Upper lobe of right lung (tissue), 1 donor: Measurements from ENCODE around the gene UFD1. TPM values are rescaled to one million over a fixed set of nuclear protein-coding genes. Genes with fewer than 3 reads are reported as not detected.

ENCODE experiments used
- ATAC-seq: fragments of 200-7000 bp; cut with Tn5 transposase; one replicate; pipeline ENCODE4 v1.9.1; 2020; ENCODE audit warnings: mild to moderate bottlenecking, moderate library complexity
- DNase-seq: peaks from one replicate; pipeline ENCODE4 v3.0.0-alpha.2; 2020
- H3K27ac ChIP-seq: fragments of 200-600 bp; one replicate; pipeline ENCODE4 v1.8.0; 2022
- H3K27me3 ChIP-seq: fragments of 200-600 bp; one replicate; pipeline ENCODE4 v1.8.0; 2022; ENCODE audit warnings: mild to moderate bottlenecking
- H3K36me3 ChIP-seq: fragments of 200-600 bp; one replicate; pipeline ENCODE4 v1.8.0; 2022
- H3K4me1 ChIP-seq: fragments of 200-600 bp; one replicate; pipeline ENCODE4 v1.8.0; 2022
- H3K4me3 ChIP-seq: fragments of 200-600 bp; one replicate; pipeline ENCODE4 v1.8.0; 2022; ENCODE audit warnings: mild to moderate bottlenecking
- H3K9me3 ChIP-seq: fragments of 200-600 bp; one replicate; pipeline ENCODE4 v1.8.0; 2022
- CTCF ChIP-seq: fragments of 200-600 bp; IDR thresholded peaks from one replicate; pipeline ENCODE4 v1.8.0; 2022; ENCODE audit warnings: antibody characterized with exemption
- intact Hi-C: fragments of 100-400 bp; cut with DNase I; formaldehyde crosslinking; loops from one replicate; pipeline ENCODE4 v1.11.0; 2022
- total RNA-seq: library from RNA; stranded (reverse); fragmentation: NEBNext Ultra II Directional; extraction: Animal tissue kit (Norgen Biotek cat#: 25700); gene quantifications from one replicate; pipeline ENCODE4 v1.2.1, GENCODE V29; 2021
- donor health status: DM: no; HTN: yes; CAD: no; lungs with severe emphysema.

Gene UFD1
- total RNA-seq, 1 donor from 2014 or later: 43.1 TPM

- Histone ChIP-seq H3K27me3 (no peaks in the 10 kb centered on the region), H3K4me1 (no peaks in the 10 kb centered on the region), H3K9me3 (no peaks in the 10 kb centered on the region), H3K27ac (no peak overlapping the region), H3K36me3 (no peaks in the 10 kb centered on the region), H3K4me3 (no peak overlapping the region)
- no peak for DNase-seq
- ATAC-seq: no peak
- intact Hi-C loops: no loop called here
- no peak for TF ChIP-seq CTCF
Observed at GRCh38 chr22:19501897-19502447, 23.0 kb upstream of the UFD1 start.

DNA sequence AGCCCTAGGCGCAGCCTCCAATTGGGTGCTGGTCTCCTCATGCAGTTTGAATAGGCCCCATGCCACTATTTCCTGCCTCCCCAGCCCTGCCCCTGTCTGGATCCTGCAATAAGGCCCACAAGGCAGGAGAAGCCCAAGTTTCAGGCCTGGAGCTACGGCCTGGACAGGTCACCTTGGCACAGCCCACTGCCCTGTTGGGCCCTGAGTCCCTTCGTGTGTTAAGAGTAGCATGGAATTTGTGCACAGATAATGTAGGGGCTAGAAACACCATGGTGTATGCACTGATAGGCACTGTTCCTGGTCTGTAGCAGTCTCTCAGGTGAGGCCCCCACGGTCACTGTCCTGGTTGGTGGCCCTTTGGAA is 20.9 kb upstream of the UFD1 start:
- intact Hi-C loops: no loop called here
- Histone ChIP-seq H3K4me3 (no peak overlapping the region), H3K4me1 (no peaks in the 10 kb centered on the region), H3K36me3 (no peaks in the 10 kb centered on the region), H3K9me3 (no peaks in the 10 kb centered on the region), H3K27me3 (no peaks in the 10 kb centered on the region), H3K27ac (no peak overlapping the region)
- TF ChIP-seq CTCF: no peak
- ATAC-seq: no peak
- no peak for DNase-seq

- intact Hi-C loops: no loop called here
- ATAC-seq: no peak
- no peak overlapping the region for H3K27ac ChIP-seq
- H3K27me3 ChIP-seq: no peaks in the 10 kb centered on the region
- H3K4me3 ChIP-seq: no peak overlapping the region
- no peak for DNase-seq
- no peaks in the 10 kb centered on the region for H3K36me3 ChIP-seq
- H3K9me3 ChIP-seq: no peaks in the 10 kb centered on the region
- TF ChIP-seq CTCF: no peak
- no peaks in the 10 kb centered on the region for H3K4me1 ChIP-seq
Observed at GRCh38 chr22:19499236-19499879, 20.4 kb upstream of the UFD1 start.

DNA sequence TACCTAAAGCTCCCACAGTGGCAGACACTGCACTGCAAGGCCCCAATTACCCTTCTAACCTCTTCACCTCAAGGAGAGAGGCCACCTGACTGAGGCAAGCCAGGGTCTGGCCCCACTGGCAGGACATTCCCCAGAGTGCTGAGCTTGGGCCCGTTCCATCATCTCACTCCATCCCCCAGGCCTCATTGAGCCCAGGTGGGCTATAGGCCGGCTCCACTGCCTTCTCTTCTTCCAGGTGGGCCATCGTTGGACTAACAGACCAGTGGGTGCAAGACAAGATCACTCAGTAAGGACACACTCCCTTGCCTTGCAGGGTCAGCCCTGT is 19.8 kb upstream of the UFD1 start:
- intact Hi-C loops: no loop called here
- no peak for ATAC-seq

GRCh38 chr22:19498154-19498865 is 19.3 kb upstream of the UFD1 start:
- no peak for ATAC-seq
- Histone ChIP-seq H3K27ac (no peak overlapping the region), H3K27me3 (no peaks in the 10 kb centered on the region), H3K4me1 (no peaks in the 10 kb centered on the region), H3K36me3 (no peaks in the 10 kb centered on the region), H3K9me3 (no peaks in the 10 kb centered on the region), H3K4me3 (no peak overlapping the region)
- TF ChIP-seq CTCF: no peak
- no peak for DNase-seq
- intact Hi-C loops: no loop called here

More for the DNA sequence above, 19.8 kb upstream of the UFD1 start:
- H3K36me3 ChIP-seq: no peaks in the 10 kb centered on the region
- no peaks in the 10 kb centered on the region for H3K4me1 ChIP-seq
- DNase-seq: no peak
- no peaks in the 10 kb centered on the region for H3K9me3 ChIP-seq
- H3K27ac ChIP-seq: no peak overlapping the region
- H3K4me3 ChIP-seq: no peak overlapping the region
- TF ChIP-seq CTCF: no peak
- no peaks in the 10 kb centered on the region for H3K27me3 ChIP-seq
